ENCODE results near the gene MAN2B2.

DNA sequence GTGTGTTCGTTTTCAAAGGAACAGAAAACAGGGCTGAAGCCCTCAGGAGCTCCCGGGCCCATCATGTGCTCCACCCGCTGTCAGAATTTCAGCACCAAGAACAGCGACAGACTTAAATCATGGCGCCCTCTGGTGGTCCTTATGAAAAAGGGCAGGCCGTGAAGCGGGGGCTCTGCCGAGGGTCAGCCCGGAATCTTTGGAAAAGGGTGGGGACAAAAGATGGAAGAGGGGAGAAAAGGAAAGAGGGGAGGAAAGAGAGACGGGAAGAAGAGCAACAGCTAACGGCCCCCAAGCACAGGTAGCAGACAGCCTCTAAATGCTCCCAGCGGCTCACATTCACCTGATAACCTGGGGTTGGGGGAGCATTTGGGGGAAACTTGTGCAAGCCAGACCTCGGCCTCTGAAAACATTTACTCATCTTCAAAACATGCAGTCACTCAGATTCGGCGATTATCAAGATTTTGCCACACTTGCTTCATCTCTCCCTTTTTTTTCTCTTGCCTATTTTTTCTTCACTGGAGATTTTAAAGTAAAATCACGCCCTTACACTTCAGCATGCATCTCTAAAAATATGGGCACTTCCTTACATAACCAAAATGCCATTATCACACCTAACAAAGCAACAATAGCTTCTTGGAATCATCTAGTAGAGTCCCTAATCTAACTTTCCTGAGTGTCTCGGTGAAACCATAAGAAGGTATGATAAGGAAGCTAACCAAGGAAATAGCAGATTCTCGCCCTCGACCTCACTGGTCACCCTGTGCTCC lies 28.1 kb upstream of the MAN2B2 start:
- TF ChIP-seq, protein P1, sequence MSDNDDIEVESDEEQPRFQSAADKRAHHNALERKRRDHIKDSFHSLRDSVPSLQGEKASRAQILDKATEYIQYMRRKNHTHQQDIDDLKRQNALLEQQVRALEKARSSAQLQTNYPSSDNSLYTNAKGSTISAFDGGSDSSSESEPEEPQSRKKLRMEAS (IDR thresholded peaks at IDR 0.05) = peak; percentile 79; the same call in 1 of the 2 replicates
- TF ChIP-seq NRF1 (IDR thresholded peaks at IDR 0.05; ENCODE audit: low read depth, low read length) (no peak), TAF7 (optimal IDR thresholded peaks at IDR 0.05; ENCODE audit: borderline replicate concordance, low read depth, low read length) (peak; percentile 71), YY1 (IDR thresholded peaks at IDR 0.05; ENCODE audit: low read depth, low read length) (peak; percentile 53; the same call in 1 of the 2 replicates), POLR2A (IDR thresholded peaks at IDR 0.05; ENCODE audit: control extremely low read depth in 1 of 2, low read depth in 2 of 2, low read length in 2 of 2) (no peak), MAFK (IDR thresholded peaks at IDR 0.05; ENCODE audit: low read depth, low read length) (no peak), TAF1 (IDR thresholded peaks at IDR 0.05; ENCODE audit: low read depth, low read length) (0 out of 2 replicates have a peak, but pooled peaks have one; percentile 24), BRCA1 (IDR thresholded peaks at IDR 0.05; ENCODE audit: low read depth, low read length) (no peak), EP300 (IDR thresholded peaks at IDR 0.05; ENCODE audit: borderline replicate concordance in 1 of 2, low read depth in 2 of 2, low read length in 2 of 2) (0 out of 3 replicates have a peak, but pooled peaks of 1 of the 2 experiments have one; percentile 13), TCF12 (IDR thresholded peaks at IDR 0.05; ENCODE audit: low read depth, low read length) (0 out of 2 replicates have a peak, but pooled peaks have one; percentile 9), CHD1 (IDR thresholded peaks at IDR 0.05; ENCODE audit: low read depth, low read length) (no peak), ZNF274 (IDR thresholded peaks at IDR 0.05; ENCODE audit: borderline replicate concordance, extremely low read depth, low read length) (no peak)
- TF ChIP-seq, protein P2, sequence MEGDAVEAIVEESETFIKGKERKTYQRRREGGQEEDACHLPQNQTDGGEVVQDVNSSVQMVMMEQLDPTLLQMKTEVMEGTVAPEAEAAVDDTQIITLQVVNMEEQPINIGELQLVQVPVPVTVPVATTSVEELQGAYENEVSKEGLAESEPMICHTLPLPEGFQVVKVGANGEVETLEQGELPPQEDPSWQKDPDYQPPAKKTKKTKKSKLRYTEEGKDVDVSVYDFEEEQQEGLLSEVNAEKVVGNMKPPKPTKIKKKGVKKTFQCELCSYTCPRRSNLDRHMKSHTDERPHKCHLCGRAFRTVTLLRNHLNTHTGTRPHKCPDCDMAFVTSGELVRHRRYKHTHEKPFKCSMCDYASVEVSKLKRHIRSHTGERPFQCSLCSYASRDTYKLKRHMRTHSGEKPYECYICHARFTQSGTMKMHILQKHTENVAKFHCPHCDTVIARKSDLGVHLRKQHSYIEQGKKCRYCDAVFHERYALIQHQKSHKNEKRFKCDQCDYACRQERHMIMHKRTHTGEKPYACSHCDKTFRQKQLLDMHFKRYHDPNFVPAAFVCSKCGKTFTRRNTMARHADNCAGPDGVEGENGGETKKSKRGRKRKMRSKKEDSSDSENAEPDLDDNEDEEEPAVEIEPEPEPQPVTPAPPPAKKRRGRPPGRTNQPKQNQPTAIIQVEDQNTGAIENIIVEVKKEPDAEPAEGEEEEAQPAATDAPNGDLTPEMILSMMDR (IDR thresholded peaks at IDR 0.05; ENCODE audit: control extremely low read depth in 1 of 3, insufficient read depth in 1 of 3, low read depth in 1 of 3, low read length in 3 of 3) = peak; percentile 80 to 93 (median 85)
- TF ChIP-seq, protein P3, sequence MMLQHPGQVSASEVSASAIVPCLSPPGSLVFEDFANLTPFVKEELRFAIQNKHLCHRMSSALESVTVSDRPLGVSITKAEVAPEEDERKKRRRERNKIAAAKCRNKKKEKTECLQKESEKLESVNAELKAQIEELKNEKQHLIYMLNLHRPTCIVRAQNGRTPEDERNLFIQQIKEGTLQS (IDR thresholded peaks at IDR 0.05; ENCODE audit: insufficient read depth, low read depth, low read length) = peak; percentile 53; the same call in 1 of the 2 replicates

Data from H1 (cell line).